HG03039 (cell line): ENCODE data around the gene RBX1.
A peak's percentile ranks its signal among the peaks of the same experiment; 100 is the strongest.
"Not testable (repeated sequence)": the region's sequence is repeated elsewhere in the genome, so short reads cannot be mapped to it uniquely, and the experiment has no call there.

ENCODE experiments used
- ATAC-seq: cut with Tn5 transposase; IDR thresholded peaks from one replicate; pipeline ENCODE4 v1.9.1; 2021; ENCODE audit warnings: mild to moderate bottlenecking, moderate library complexity; ENCODE audit not compliant: unreplicated experiment

Gene RBX1

DNA sequence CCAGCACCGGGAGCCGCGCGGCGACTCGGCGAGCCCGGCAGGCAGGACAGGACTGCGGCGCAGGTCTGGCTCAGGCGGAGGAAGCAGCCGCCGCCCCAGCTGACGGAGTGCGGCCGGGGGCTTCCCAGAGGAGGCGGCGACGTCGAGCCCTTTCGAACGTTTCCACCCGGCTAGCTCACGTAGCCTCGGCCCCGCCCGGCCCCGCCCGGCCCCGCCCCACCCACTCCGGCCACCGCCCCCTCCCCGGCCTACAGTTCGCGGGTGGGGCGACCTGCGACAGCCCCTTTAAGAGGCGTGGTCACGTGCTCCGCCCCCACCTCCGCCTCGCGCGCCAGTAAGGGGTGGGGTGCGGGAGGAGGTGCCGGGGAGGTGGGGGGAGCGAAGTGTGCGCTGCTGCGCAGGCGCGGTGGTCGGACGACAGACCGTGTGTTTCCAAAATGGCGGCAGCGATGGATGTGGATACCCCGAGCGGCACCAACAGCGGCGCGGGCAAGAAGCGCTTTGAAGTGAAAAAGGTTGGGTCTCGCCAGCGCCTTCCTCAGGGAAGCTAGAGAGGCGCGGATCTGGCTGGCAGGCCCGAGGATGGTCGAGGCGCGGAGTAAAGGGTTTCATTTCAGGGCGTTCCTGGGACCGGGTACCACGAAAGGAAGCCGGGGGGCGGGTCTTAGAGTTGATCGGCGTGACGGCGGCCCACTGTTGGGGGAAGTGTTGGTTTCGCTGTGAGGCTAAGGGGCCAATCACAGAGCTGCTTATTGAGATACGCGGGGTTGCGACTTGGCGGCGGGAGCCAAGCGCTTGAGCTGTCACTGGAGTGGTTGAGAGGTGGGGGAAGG lies at the start of gene RBX1:
Gene RBX1 (plus strand): TSS at position 417 of the 833 bp plus-strand sequence. CDS start 21 bp downstream, at position 438.
- peak; percentile 71 for ATAC-seq

DNA sequence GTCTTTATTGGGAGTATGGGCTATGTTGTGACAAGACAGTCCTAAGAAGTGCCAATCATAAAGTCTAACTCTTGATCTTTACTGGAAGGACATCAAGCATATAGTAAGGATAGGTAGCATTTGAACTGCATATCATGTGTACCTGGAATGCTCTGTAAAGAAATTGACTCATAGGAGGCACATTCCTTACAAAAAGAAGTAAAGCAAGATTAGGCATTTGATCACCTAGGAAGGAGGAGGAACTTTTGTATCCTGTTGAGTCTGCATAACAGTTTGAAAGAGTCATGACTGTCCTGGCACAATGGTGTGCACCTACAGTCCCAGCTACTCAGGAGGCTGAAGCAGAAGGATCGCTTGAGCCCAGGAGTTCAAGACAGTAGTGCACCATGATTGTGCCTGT lies 47.1 kb upstream of the RBX1 start:
- ATAC-seq = no peak

DNA sequence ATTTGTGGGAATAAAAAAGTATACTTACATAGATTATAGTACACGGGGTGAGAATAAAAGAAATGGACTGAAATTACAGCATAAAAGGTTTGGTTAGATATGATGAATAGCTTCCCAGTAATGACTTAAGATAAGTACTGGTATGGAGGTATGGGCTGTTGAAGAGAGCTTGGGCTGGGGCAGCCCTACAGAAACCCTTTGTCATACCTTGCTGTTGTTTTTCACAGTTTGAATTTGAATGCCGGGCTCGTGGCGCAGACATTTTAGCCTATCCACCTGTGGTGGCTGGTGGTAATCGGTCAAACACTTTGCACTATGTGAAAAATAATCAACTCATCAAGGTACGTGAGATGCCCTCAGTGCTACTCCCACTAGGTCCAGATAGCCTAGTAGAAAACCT lies 42.3 kb upstream of the RBX1 start:
- ATAC-seq = no peak

GRCh38 chr22:40911772-40912171 lies 39.4 kb upstream of the RBX1 start:
- no peak for ATAC-seq

DNA sequence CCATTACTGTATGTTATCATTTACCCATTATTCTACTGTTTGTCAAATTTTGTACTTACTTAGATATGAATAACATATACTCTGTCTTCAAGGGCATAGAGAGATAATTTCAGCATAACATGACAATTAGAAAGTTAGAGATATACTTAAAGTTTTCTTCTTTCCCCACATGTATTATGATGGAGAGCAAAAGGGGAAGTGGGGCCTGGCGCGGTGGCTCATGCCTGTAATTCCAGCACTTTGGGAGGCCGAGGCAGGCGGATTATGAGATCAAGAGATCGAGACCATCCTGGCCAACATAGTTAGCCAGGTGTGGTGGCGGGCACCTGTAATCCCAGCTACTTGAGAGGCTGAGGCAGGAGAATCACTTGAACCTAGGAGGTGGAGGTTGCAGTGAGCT lies 38.2 kb upstream of the RBX1 start:
- ATAC-seq = not testable (repeated sequence)

- ATAC-seq = no peak
Measured at GRCh38 chr22:40919446-40919845, 31.7 kb upstream of the RBX1 start.

DNA sequence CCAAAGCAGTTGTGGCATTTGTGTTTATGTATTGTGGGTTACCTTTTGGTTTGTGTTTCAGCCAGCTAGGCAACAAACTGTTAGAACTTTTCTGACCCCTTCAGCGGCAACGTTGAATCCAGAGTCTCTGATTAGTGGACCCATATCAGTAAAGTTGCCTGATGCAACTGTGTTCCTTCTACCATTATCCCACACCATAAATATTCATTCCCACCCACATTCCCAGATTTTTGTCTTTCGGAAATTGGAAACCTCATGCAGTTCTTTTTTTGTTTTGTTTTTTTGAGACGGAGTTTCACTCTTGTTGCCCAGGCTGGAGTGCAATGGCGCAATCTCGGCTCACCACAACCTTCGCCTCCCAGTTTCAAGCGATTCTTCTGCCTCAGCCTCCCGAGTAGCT lies 30.7 kb upstream of the RBX1 start:
- no peak for ATAC-seq

DNA sequence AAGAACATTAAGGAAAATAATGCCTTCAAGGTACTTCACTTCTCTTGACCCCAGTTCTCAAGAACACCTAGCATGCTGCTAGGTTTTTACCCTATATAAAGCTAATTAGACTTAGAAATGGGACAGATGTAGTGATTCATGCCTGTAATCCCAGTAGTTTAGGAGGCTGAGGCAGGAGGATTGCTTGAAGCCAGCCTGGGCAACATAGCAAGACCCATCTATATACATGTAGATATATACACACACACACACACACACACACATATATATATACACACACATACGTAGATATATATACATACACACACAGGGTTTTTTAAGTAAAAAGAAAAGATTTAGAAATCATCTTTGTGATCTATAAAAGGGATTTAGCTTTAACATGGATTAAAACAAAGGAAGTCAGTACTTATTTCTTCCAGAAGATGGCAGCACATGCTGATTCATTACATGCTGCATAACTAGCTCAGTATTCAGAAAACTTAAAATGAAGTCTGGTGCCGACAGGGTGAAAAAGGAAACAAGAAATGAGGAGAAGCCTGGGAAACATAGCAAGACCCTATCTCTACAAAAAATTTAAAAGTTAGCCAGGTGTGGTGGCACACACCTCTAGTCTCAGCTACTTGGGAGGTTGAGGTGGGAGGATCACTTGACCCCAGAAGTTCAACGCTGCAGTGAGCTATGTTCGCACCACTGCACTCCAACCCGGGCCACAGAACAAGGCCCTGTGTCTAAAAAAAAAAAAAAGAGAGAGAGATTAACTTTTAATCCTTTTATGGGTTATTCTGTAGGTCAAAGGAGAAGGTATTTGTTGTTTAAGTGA lies 28.5 kb upstream of the RBX1 start:
- ATAC-seq = no peak

- no peak for ATAC-seq
Measured at GRCh38 chr22:40928657-40929056, 22.5 kb upstream of the RBX1 start.

DNA sequence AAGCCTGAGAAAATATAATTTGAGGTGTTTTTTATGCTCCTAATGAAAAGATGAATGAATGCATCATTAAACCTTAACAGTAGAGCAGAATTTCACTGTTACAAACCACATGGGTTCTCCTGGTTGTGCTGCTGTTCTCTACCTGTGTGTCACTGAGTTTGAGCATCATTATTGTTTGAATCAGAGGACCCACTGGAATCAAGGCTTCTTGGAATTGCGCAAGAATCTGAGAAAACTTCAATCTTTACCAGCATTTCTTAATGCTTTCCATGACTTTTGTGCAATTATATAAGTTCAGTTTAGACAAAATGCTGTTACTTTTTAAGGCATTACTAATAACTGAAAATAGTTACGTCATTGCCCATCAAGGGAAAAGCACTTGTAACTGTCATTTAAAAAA lies 18.8 kb upstream of the RBX1 start:
- ATAC-seq = no peak

DNA sequence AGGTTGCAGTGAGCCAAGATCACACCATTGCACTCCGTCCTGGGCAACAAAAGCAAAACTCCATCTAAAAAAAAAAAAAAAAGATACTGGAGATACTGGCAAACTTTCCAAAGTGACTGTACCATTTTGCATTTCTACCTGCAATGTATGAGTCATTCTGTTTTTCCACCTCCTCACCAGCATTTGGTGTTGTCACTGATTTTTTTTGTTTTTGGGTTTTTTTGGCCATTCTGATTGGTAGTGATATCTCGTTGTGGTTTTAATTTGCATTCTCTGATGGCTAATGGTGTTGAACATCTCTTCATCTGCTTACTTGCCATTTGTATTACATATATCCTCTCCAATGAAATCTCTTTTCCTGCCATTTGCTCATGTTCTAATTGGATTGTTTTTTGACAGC lies 12.0 kb upstream of the RBX1 start:
- ATAC-seq = no peak

DNA sequence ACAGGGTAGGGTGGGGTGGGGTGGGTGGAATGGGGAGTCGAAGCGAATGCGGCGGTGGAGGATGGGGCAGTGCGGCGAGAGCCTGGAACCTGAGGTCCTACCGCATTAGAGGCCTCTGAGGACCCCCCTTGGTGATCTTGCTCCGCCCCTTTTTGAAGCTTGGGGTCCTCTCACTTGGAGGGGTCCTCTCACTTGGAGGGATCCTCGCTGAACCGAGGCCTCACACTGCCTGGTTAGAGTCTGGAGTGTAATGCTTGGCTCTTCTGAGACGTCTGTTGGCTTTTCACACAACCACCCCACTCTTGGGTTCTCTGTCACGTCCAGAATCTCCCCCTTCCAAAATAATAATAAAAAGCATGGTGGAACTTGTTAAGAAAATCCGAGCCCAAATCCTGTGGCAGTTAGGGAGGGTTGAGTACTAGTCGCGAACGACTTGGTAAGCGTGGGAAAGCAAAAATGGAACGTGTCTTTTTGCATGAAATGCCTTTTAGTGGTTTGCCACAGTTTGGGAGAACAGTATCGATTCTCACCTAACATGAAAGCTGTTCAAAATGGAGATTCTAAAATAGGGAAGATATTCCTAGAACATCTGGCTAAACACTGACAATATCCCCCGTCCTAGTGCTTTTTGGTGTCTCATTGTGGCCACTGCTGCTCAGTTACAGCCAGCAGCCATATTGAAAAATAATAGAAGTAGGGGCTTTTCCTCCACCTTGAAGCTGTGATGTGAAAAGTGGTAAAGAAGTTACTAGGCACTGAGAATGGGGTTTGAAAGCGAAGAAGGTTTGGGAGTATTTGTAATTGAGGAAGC lies 822 bp downstream of the RBX1 start:
- ATAC-seq = no peak

DNA sequence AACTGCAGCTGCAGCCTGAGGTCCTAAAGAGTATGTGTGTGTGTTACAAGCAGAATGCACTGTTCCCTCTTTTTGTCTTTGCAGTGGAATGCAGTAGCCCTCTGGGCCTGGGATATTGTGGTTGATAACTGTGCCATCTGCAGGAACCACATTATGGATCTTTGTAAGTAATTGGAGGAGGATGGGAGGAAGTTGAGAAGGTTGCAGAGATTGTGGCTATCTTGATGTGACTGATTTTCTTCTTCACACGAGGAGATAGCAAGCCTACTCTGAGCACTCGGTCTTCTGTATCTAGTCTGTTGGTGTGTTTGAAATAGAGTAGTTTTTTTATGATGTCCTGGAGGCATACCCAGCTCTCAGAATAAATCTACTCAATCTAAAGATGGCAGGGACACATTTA lies 2.3 kb downstream of the RBX1 start:
- no peak for ATAC-seq

- ATAC-seq = no peak
Measured at GRCh38 chr22:40954113-40954512, 2.9 kb downstream of the RBX1 start.

- no peak for ATAC-seq
Measured at GRCh38 chr22:40955571-40955970, 4.4 kb downstream of the RBX1 start.

DNA sequence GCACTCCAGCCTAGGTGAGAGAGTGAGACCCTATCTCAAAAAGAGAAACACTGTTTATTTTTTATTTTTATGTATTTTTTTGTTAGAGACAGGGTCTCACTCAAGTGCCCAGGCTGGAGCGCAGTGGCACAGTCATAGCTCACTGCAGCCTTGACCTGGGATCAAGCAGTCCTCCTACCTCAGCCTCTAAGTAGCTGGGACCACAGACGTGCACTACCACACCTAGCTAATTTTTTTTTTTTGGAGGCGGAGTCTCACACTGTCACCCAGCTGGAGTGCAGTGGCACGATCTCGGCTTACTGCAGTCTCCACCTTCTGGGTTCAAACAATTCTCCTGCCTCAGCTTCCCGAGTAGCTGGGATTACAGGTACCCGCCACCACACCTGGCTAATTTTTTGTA lies 6.4 kb downstream of the RBX1 start:
- no peak for ATAC-seq

GRCh38 chr22:40958299-40958698 lies 7.1 kb downstream of the RBX1 start:
- no peak for ATAC-seq

DNA sequence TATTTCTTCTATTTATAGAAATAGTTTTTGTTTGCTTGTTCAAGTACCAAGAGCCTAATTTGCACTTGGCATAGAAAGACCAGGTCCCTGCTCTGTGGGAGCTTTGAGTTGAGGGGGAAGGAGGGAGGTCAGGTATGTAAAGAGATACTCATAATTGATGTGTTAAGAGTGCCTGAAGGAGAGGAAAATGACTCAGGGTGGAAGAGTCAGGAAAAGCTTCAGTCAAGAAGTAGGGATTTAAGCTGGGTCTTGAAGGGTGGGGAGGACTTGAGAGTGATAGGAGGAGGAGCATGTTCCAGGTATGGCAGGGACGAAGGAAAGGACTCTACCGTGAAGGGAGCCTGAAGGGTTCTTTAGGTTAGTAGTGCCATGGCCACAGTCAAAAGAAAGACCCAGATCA lies 9.0 kb downstream of the RBX1 start:
- no peak for ATAC-seq

DNA sequence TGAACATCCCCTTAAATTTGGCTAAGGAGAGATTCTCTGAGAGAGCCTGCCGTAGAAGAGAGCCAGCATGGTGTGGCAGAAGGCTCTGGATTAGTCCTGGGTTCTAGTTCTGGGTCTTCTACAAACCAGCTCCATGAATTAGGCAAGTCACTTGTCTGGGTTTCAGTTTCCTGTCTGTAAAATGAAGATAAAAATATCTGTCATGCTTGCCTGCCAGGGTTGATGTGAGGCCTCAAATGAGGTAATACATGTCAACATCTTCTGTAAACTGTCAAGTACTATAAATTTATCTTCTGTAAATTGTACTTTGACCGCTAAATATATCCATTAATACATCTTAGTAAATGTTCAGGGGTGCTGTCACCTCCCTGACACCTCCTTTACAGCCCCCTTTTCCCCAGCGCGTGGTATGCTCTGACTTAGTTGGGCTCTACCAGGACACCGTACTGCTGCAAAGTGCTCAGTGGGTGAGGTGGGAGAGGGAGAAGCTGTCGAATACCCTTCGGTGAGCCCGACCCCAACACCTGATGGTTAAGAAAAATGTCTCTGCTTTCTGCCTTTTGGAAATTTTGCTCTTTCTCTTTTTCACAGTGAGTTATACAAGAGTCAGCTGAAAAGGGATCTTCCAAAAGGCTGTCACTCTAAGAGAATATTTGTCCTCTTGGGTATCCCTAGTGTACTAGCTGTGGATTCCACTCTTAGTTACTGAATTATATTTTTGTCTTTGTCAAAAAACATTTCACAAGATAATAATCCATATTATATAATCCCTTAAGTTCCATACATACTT lies 15.0 kb downstream of the RBX1 start:
- no peak for ATAC-seq

DNA sequence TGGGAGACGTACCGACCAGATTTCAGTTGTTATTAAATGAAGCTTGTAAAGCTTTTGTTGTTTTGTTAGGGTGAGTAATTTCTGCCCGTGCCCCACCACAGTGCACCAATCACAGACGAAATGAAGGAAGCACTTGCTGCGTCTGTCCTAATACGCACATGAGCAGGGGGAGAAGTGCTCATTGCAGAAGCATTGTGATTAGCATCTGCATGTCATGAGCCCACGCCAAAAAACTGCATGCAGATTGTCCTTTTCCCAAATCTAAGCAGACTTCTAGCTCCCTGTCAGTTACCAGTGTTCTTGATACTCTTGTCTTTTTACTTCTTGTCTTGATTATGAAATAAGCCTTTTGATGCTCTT lies 15.5 kb downstream of the RBX1 start:
- ATAC-seq = no peak
